HEK293 (cell line): Measurements from ENCODE around the gene SLC9A9.

Experiments
- CTCF ChIA-PET: fragments of 350-600 bp; formaldehyde crosslinking; extraction: SDS; loops from one replicate; lab custom pipeline; 2021; ENCODE audit warnings: antibody characterized with exemption; lab: Yijun Ruan, JAX
- POLR2A ChIA-PET: fragments of 300-600 bp; formaldehyde crosslinking; extraction: SDS; loops from one replicate; lab custom pipeline; 2020; ENCODE audit warnings: antibody characterized with exemption, inconsistent platforms; lab: Yijun Ruan, JAX
- H3K27ac ChIP-seq: fragments of 200-500 bp; sonication (Bioruptor generic); 2 replicates; pipeline ENCODE4 v1.5.1; 2014; ENCODE audit warnings: low read depth, low read length, control low read depth, inconsistent platforms; ENCODE audit errors: extremely low read depth
- H3K36me3 ChIP-seq, 2 experiments: fragments of 200-500 bp in 1 of 2; sonication (Bioruptor generic) in 1 of 2; 1 replicate in 1 of 2; 2 replicates in 1 of 2; pipeline ENCODE4 v1.5.1; 2014 to 2017; ENCODE audit warnings: inconsistent platforms in 2 of 2, low read length in 2 of 2; ENCODE audit not compliant: control insufficient read depth in 2 of 2, insufficient read depth in 1 of 2
- H3K4me1 ChIP-seq: fragments of 200-500 bp; sonication (Bioruptor generic); 2 replicates; pipeline ENCODE4 v1.5.1; 2014; ENCODE audit warnings: mild to moderate bottlenecking, low read length, inconsistent platforms; ENCODE audit not compliant: control insufficient read depth, insufficient read depth
- H3K4me3 ChIP-seq: 2 replicates; pipeline ENCODE4 v1.5.1; 2011; ENCODE audit warnings: low read depth, mild to moderate bottlenecking, control low read depth, low read length, moderate library complexity
- H3K9me3 ChIP-seq: fragments of 200-500 bp; sonication (Bioruptor generic); 2 replicates; pipeline ENCODE4 v1.5.1; 2014; ENCODE audit warnings: low read depth, low read length, inconsistent platforms; ENCODE audit not compliant: control insufficient read depth, insufficient read depth
- BCL11B ChIP-seq: fragments of 450-650 bp; formaldehyde crosslinking; IDR thresholded peaks from 2 replicates; pipeline ENCODE4 v1.5.1; 2016; ENCODE audit warnings: low read depth, missing biosample characterization, missing genetic modification characterization
- KLF10 ChIP-seq: fragments of 450-650 bp; IDR thresholded peaks from 2 replicates; pipeline ENCODE4 v1.5.1; 2018; ENCODE audit warnings: missing biosample characterization, mild to moderate bottlenecking, missing genetic modification characterization
- SALL2 ChIP-seq: fragments of 450-650 bp; formaldehyde crosslinking; IDR thresholded peaks from 2 replicates; pipeline ENCODE4 v1.5.0; 2017; ENCODE audit warnings: missing biosample characterization, mild to moderate bottlenecking, missing genetic modification characterization, borderline replicate concordance
- SP2 ChIP-seq: fragments of 450-650 bp; formaldehyde crosslinking; IDR thresholded peaks from 2 replicates; pipeline ENCODE4 v1.5.1; 2016; ENCODE audit warnings: missing biosample characterization, missing genetic modification characterization
- ZBTB6 ChIP-seq: fragments of 450-650 bp; formaldehyde crosslinking; IDR thresholded peaks from 2 replicates; pipeline ENCODE4 v1.5.1; 2017; ENCODE audit warnings: missing biosample characterization, missing genetic modification characterization
- ZNF2 ChIP-seq: fragments of 450-650 bp; formaldehyde crosslinking; IDR thresholded peaks from 2 replicates; pipeline ENCODE4 v1.5.1; 2016; ENCODE audit warnings: missing biosample characterization, missing genetic modification characterization
- ZNF214 ChIP-seq: fragments of 450-650 bp; formaldehyde crosslinking; IDR thresholded peaks from 2 replicates; pipeline ENCODE4 v1.5.1; 2017; ENCODE audit warnings: missing biosample characterization, mild to moderate bottlenecking, missing genetic modification characterization, borderline replicate concordance
- ZNF354C ChIP-seq: fragments of 450-650 bp; formaldehyde crosslinking; IDR thresholded peaks from 2 replicates; pipeline ENCODE4 v1.5.1; 2016; ENCODE audit warnings: missing biosample characterization, missing genetic modification characterization, low read depth, borderline replicate concordance
- ZNF394 ChIP-seq: fragments of 450-650 bp; formaldehyde crosslinking; IDR thresholded peaks from 2 replicates; pipeline ENCODE4 v1.5.1; 2016; ENCODE audit warnings: missing biosample characterization, missing genetic modification characterization, mild to moderate bottlenecking, moderate library complexity, borderline replicate concordance
- ZNF398 ChIP-seq: fragments of 450-650 bp; formaldehyde crosslinking; IDR thresholded peaks from 2 replicates; pipeline ENCODE4 v1.5.1; 2017; ENCODE audit warnings: missing biosample characterization, missing genetic modification characterization
- ZNF555 ChIP-seq: fragments of 450-650 bp; formaldehyde crosslinking; conservative IDR thresholded peaks from 2 replicates; pipeline ENCODE4 v1.5.1; 2017; ENCODE audit warnings: missing biosample characterization, mild to moderate bottlenecking, missing genetic modification characterization, inconsistent platforms
- ZNF701 ChIP-seq: fragments of 450-650 bp; formaldehyde crosslinking; IDR thresholded peaks from 2 replicates; pipeline ENCODE4 v1.5.1; 2016; ENCODE audit warnings: missing biosample characterization, missing genetic modification characterization
- TF ChIP-seq, protein P1 (sequence below): fragments of 450-650 bp; formaldehyde crosslinking; IDR thresholded peaks from 2 replicates; pipeline ENCODE4 v1.5.1; 2017; ENCODE audit warnings: missing biosample characterization, missing genetic modification characterization
- TF ChIP-seq, protein P2 (sequence below): fragments of 450-650 bp; formaldehyde crosslinking; IDR thresholded peaks from 2 replicates; pipeline ENCODE4 v1.5.1; 2016; ENCODE audit warnings: missing biosample characterization, missing genetic modification characterization
- TF ChIP-seq, protein P3 (sequence below): fragments of 450-650 bp; formaldehyde crosslinking; IDR thresholded peaks from 2 replicates; pipeline ENCODE4 v1.5.1; 2016; ENCODE audit warnings: missing biosample characterization, missing genetic modification characterization, borderline replicate concordance
- TF ChIP-seq, protein P4 (sequence below): fragments of 450-650 bp; formaldehyde crosslinking; IDR thresholded peaks from 2 replicates; pipeline ENCODE4 v1.5.1; 2016; ENCODE audit warnings: missing biosample characterization, missing genetic modification characterization
- TF ChIP-seq, protein P5 (sequence below): fragments of 450-650 bp; formaldehyde crosslinking; IDR thresholded peaks from 2 replicates; pipeline ENCODE4 v1.5.1; 2017; ENCODE audit warnings: missing biosample characterization, mild to moderate bottlenecking, missing genetic modification characterization, moderate library complexity

Gene SLC9A9

GRCh38 chr3:143819890-143820289 is 28.4 kb downstream of the SLC9A9 start:
- TF ChIP-seq ZNF214 (tag by site-specific recombination): no peak
- no peak for TF ChIP-seq ZNF398 (tag by site-specific recombination)
- TF ChIP-seq ZBTB6 (tag by site-specific recombination): no peak
- TF ChIP-seq KLF10 (tag by site-specific recombination): no peak
- TF ChIP-seq, protein P1, sequence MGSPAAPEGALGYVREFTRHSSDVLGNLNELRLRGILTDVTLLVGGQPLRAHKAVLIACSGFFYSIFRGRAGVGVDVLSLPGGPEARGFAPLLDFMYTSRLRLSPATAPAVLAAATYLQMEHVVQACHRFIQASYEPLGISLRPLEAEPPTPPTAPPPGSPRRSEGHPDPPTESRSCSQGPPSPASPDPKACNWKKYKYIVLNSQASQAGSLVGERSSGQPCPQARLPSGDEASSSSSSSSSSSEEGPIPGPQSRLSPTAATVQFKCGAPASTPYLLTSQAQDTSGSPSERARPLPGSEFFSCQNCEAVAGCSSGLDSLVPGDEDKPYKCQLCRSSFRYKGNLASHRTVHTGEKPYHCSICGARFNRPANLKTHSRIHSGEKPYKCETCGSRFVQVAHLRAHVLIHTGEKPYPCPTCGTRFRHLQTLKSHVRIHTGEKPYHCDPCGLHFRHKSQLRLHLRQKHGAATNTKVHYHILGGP (tag by site-specific recombination): no peak
- no peak for TF ChIP-seq ZNF394
- TF ChIP-seq ZNF2 (tag by site-specific recombination): no peak
- TF ChIP-seq, protein P2, sequence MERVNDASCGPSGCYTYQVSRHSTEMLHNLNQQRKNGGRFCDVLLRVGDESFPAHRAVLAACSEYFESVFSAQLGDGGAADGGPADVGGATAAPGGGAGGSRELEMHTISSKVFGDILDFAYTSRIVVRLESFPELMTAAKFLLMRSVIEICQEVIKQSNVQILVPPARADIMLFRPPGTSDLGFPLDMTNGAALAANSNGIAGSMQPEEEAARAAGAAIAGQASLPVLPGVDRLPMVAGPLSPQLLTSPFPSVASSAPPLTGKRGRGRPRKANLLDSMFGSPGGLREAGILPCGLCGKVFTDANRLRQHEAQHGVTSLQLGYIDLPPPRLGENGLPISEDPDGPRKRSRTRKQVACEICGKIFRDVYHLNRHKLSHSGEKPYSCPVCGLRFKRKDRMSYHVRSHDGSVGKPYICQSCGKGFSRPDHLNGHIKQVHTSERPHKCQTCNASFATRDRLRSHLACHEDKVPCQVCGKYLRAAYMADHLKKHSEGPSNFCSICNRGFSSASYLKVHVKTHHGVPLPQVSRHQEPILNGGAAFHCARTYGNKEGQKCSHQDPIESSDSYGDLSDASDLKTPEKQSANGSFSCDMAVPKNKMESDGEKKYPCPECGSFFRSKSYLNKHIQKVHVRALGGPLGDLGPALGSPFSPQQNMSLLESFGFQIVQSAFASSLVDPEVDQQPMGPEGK (tag by site-specific recombination): no peak
- TF ChIP-seq ZNF354C (tag by site-specific recombination): no peak
- Histone ChIP-seq H3K4me1 (no peaks in the 10 kb centered on the region), H3K9me3 (no peaks in the 10 kb centered on the region), H3K36me3 (no peaks in the 10 kb centered on the region), H3K4me3 (no peak overlapping the region), H3K27ac (no peak overlapping the region)
- POLR2A ChIA-PET: no interaction called here
- CTCF ChIA-PET: no interaction called here

GRCh38 chr3:143814443-143814889 is 33.8 kb downstream of the SLC9A9 start:
- Histone ChIP-seq H3K36me3 (no peaks in the 10 kb centered on the region), H3K27ac (no peak overlapping the region), H3K9me3 (no peaks in the 10 kb centered on the region), H3K4me3 (no peak overlapping the region), H3K4me1 (no peaks in the 10 kb centered on the region)
- ChIA-PET CTCF (no interaction called here), POLR2A (no interaction called here)
- TF ChIP-seq SP2 (tag by site-specific recombination): no peak

DNA sequence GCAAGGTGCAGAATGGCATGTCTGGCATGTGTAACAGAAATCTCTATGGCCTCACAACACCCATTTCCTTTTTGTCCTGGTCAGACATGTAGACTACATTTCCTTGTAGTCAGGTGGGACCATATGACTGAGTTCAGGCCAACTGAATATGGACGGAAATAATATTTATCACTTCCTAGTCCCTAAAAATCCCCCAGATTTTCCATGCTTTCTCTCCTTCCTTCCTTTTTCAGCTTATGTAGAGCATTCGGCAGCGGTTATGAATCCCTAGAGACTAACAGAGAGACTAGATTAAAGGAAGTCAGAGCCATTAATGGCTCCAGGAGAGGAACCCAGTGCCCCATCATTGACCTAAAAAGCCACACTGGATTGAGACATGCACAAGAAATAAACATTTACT is 35.8 kb downstream of the SLC9A9 start:
- ChIA-PET CTCF (no interaction called here), POLR2A (no interaction called here)
- Histone ChIP-seq H3K9me3 (no peaks in the 10 kb centered on the region), H3K36me3 (no peaks in the 10 kb centered on the region), H3K27ac (no peak overlapping the region), H3K4me1 (no peaks in the 10 kb centered on the region), H3K4me3 (no peak overlapping the region)
- TF ChIP-seq, protein P3, sequence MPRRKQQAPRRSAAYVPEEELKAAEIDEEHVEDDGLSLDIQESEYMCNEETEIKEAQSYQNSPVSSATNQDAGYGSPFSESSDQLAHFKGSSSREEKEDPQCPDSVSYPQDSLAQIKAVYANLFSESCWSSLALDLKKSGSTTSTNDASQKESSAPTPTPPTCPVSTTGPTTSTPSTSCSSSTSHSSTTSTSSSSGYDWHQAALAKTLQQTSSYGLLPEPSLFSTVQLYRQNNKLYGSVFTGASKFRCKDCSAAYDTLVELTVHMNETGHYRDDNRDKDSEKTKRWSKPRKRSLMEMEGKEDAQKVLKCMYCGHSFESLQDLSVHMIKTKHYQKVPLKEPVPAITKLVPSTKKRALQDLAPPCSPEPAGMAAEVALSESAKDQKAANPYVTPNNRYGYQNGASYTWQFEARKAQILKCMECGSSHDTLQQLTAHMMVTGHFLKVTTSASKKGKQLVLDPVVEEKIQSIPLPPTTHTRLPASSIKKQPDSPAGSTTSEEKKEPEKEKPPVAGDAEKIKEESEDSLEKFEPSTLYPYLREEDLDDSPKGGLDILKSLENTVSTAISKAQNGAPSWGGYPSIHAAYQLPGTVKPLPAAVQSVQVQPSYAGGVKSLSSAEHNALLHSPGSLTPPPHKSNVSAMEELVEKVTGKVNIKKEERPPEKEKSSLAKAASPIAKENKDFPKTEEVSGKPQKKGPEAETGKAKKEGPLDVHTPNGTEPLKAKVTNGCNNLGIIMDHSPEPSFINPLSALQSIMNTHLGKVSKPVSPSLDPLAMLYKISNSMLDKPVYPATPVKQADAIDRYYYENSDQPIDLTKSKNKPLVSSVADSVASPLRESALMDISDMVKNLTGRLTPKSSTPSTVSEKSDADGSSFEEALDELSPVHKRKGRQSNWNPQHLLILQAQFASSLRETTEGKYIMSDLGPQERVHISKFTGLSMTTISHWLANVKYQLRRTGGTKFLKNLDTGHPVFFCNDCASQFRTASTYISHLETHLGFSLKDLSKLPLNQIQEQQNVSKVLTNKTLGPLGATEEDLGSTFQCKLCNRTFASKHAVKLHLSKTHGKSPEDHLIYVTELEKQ (tag by site-specific recombination): no peak
- no peak for TF ChIP-seq SALL2 (tag by site-specific recombination)
- TF ChIP-seq ZNF555: no peak
- no peak for TF ChIP-seq ZNF701
- TF ChIP-seq, protein P4, sequence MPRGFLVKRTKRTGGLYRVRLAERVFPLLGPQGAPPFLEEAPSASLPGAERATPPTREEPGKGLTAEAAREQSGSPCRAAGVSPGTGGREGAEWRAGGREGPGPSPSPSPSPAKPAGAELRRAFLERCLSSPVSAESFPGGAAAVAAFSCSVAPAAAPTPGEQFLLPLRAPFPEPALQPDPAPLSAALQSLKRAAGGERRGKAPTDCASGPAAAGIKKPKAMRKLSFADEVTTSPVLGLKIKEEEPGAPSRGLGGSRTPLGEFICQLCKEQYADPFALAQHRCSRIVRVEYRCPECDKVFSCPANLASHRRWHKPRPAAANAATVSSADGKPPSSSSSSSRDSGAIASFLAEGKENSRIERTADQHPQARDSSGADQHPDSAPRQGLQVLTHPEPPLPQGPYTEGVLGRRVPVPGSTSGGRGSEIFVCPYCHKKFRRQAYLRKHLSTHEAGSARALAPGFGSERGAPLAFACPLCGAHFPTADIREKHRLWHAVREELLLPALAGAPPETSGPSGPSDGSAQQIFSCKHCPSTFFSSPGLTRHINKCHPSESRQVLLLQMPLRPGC (tag by site-specific recombination): no peak
- no peak for TF ChIP-seq BCL11B (tag by site-specific recombination)
- TF ChIP-seq, protein P5, sequence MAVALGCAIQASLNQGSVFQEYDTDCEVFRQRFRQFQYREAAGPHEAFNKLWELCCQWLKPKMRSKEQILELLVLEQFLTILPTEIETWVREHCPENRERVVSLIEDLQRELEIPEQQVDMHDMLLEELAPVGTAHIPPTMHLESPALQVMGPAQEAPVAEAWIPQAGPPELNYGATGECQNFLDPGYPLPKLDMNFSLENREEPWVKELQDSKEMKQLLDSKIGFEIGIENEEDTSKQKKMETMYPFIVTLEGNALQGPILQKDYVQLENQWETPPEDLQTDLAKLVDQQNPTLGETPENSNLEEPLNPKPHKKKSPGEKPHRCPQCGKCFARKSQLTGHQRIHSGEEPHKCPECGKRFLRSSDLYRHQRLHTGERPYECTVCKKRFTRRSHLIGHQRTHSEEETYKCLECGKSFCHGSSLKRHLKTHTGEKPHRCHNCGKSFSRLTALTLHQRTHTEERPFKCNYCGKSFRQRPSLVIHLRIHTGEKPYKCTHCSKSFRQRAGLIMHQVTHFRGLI: no peak
